ENCODE measurements around the gene CEP78.

GRCh38 chr9:78307360-78307759, 71.5 kb downstream of the CEP78 start:
- TF ChIP-seq, protein P1, sequence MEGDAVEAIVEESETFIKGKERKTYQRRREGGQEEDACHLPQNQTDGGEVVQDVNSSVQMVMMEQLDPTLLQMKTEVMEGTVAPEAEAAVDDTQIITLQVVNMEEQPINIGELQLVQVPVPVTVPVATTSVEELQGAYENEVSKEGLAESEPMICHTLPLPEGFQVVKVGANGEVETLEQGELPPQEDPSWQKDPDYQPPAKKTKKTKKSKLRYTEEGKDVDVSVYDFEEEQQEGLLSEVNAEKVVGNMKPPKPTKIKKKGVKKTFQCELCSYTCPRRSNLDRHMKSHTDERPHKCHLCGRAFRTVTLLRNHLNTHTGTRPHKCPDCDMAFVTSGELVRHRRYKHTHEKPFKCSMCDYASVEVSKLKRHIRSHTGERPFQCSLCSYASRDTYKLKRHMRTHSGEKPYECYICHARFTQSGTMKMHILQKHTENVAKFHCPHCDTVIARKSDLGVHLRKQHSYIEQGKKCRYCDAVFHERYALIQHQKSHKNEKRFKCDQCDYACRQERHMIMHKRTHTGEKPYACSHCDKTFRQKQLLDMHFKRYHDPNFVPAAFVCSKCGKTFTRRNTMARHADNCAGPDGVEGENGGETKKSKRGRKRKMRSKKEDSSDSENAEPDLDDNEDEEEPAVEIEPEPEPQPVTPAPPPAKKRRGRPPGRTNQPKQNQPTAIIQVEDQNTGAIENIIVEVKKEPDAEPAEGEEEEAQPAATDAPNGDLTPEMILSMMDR (IDR thresholded peaks at IDR 0.05; ENCODE audit: insufficient read depth, low read depth, low read length), result no peak
- TF ChIP-seq EZH2 (IDR thresholded peaks at IDR 0.05; ENCODE audit: insufficient read depth, low read length), result no peak
